Body of pancreas (tissue), 4 donors: ENCODE results near the gene ODAD3. TPM values are rescaled to one million over a fixed set of nuclear protein-coding genes. Genes with fewer than 3 reads are reported as not detected.
"Not testable (repeated sequence)": the region's sequence is repeated elsewhere in the genome, so short reads cannot be mapped to it uniquely, and the experiment has no call there.

ENCODE experiments used
- ATAC-seq: fragments of 150-250 bp; one replicate; pipeline ENCODE4 v1.9.1; 2016
- DNase-seq, 4 donors: peaks; one replicate each; pipeline ENCODE4 v3.0.0-alpha.2; 2019
- H3K27ac ChIP-seq, 4 donors: fragments of 200-600 bp; sonication (generic); 1 replicate in 3 of 4; 2 replicates in 1 of 4; pipeline versions ENCODE4 v1.5.1 to v1.6.1; 2016 to 2019; ENCODE audit warnings: mild to moderate bottlenecking in 1 of 4, mixed read lengths in 1 of 4, moderate library complexity in 1 of 4
- H3K27me3 ChIP-seq, 2 donors: fragments of 200-600 bp; sonication (generic); one replicate each; pipeline ENCODE4 v1.6.0; 2016; ENCODE audit warnings: mild to moderate bottlenecking in 1 of 2
- H3K36me3 ChIP-seq, 2 donors: fragments of 200-600 bp; sonication (generic); replicated peaks in 1 of 2; 2 replicates each; pipeline ENCODE4 v1.5.1; 2016; ENCODE audit warnings: low read depth in 2 of 2; ENCODE audit not compliant: insufficient read depth in 1 of 2
- H3K4me1 ChIP-seq: fragments of 200-600 bp; sonication (generic); one replicate; pipeline ENCODE4 v1.6.0; 2016
- H3K4me3 ChIP-seq, 2 donors: fragments of 200-600 bp; sonication (generic); 1 replicate in 1 of 2; 2 replicates in 1 of 2; pipeline ENCODE4 v1.5.1; 2016 to 2019
- H3K9me3 ChIP-seq, 3 donors: fragments of 200-600 bp; sonication (generic); 1 replicate in 2 of 3; 2 replicates in 1 of 3; pipeline ENCODE4 v1.5.1; 2016
- POLR2A ChIP-seq, 3 donors: fragments of 450-650 bp; IDR thresholded peaks; one replicate each; pipeline ENCODE4 v1.6.1; 2016; ENCODE audit warnings: antibody characterized with exemption in 3 of 3, mild to moderate bottlenecking in 2 of 3
- WGBS, 2 donors: methylation state at CpG; one replicate each; pipeline ENCODE4 v1.1.5; 2017; 5-methylcytosine and 5-hydroxymethylcytosine counted together
- intact Hi-C: fragments of 100-400 bp; cut with DNase I; formaldehyde crosslinking; loops from one replicate; pipeline ENCODE4 v1.15.1; 2023
- total RNA-seq, 2 donors: library from RNA; depleted of rRNA; stranded (reverse); fragments of >200 nt; gene quantifications; one replicate each; pipeline ENCODE4 v1.1.0, GENCODE V29; 2016
- TF ChIP-seq, protein P1 (sequence below), 7 experiments: fragments of 450-650 bp in 4 of 7; fragments of 200-600 bp in 3 of 7; sonication (generic) in 3 of 7; IDR thresholded peaks; one replicate each; pipeline ENCODE4 v1.5.1; 2016 to 2019; ENCODE audit warnings: antibody characterized with exemption in 7 of 7

The ODAD3 gene
- total RNA-seq, 2 donors from 2014 or later = 0.26 TPM; not detected in 1

DNA sequence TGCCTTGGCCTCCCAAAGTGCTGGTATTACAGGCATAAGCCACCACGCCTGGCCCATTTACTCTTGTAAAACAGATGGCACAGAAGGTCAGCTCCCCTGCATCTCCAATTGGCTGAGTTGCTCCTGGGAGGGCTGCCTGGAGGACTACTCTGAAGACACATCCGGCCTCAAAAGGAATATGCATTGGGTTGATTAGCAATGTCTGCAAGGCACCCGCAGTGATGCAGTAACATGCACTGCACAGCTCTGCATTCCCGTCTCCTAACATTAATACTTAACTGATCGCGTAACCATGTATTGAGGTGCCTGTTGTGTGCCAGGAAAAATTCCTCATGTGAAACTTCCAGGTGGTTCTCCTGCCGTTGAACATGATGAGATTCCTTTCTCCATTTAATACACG is 40.9 kb upstream of the ODAD3 start:
- DNase-seq = peak in 3 of 4 donors; percentile 22 to 31 (median 26)
- Histone ChIP-seq H3K27me3 (peaks cover 0 to 10% of the 10 kb centered on the region in 2 donors), H3K4me3 (no peak overlapping the region), H3K27ac (no peak overlapping the region), H3K36me3 (no peaks in the 10 kb centered on the region), H3K9me3 (no peaks in the 10 kb centered on the region), H3K4me1 (peaks cover 16% of the 10 kb centered on the region)
- intact Hi-C loops = no loop called here
- ATAC-seq = peak; percentile 23
- WGBS, 2 donors = 19 to 30% methylated on average over 8 of the region's 8 CpGs
- TF ChIP-seq, protein P1, sequence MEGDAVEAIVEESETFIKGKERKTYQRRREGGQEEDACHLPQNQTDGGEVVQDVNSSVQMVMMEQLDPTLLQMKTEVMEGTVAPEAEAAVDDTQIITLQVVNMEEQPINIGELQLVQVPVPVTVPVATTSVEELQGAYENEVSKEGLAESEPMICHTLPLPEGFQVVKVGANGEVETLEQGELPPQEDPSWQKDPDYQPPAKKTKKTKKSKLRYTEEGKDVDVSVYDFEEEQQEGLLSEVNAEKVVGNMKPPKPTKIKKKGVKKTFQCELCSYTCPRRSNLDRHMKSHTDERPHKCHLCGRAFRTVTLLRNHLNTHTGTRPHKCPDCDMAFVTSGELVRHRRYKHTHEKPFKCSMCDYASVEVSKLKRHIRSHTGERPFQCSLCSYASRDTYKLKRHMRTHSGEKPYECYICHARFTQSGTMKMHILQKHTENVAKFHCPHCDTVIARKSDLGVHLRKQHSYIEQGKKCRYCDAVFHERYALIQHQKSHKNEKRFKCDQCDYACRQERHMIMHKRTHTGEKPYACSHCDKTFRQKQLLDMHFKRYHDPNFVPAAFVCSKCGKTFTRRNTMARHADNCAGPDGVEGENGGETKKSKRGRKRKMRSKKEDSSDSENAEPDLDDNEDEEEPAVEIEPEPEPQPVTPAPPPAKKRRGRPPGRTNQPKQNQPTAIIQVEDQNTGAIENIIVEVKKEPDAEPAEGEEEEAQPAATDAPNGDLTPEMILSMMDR (IDR thresholded peaks at IDR 0.05) = no peak
- TF ChIP-seq POLR2A (IDR thresholded peaks at IDR 0.05) = no peak

DNA sequence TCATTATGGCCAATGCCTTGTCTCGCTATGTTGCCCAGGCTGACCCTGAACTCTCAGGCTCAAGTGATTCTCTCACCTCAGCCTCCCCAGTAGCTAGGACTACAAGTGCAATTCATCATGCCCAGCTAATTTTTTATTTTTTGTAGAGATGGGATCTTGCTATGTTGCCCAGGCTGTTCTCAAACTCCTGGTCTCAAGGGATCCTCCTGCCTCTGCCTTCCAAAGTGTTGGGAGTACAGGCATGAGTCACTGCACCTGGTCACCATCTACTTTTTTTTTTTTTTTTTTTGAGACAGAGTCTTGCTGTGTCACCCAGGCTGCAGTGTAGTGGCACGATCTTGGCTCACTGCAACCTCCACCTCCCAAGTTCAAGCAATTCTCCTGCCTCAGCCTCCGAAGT is 40.4 kb upstream of the ODAD3 start:
- H3K36me3 ChIP-seq, DNase-seq, ATAC-seq, intact Hi-C loops, H3K27me3 ChIP-seq, H3K9me3 ChIP-seq, H3K27ac ChIP-seq, H3K4me3 ChIP-seq: not testable (repeated sequence)
- WGBS, 2 donors = 85 to 96% methylated on average over 3 of the region's 3 CpGs
- H3K4me1 ChIP-seq = peaks cover 13% of the 10 kb centered on the region

DNA sequence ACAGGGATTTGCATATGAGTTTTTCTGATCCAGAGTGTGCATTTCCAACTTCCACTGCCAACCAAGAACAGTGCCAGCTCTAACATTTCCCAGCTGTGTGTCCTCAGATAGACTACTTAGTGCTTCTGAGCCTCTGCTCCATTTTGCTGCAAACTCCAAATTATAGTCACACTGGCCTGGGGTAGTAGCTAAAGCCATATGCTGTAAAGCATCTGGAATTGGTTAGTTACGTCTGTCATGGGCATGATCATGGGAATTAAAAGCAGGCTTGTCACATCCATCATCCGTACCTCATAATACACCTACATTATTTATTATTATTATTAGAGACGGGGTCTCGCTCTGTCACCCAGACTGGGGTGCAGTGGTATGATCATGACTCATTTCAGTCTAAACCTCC is 38.8 kb upstream of the ODAD3 start:
- no peaks in the 10 kb centered on the region for H3K9me3 ChIP-seq
- ATAC-seq (no peak), DNase-seq (no peak)
- no peak overlapping the region for H3K27ac ChIP-seq
- H3K27me3 ChIP-seq = no peaks in the 10 kb centered on the region
- no peaks in the 10 kb centered on the region for H3K36me3 ChIP-seq
- no peaks in the 10 kb centered on the region for H3K4me1 ChIP-seq
- no peak overlapping the region for H3K4me3 ChIP-seq
- TF ChIP-seq, protein P1 (IDR thresholded peaks at IDR 0.05) = no peak
- no peak for TF ChIP-seq POLR2A (IDR thresholded peaks at IDR 0.05)
- intact Hi-C loops = no loop called here
- WGBS, 2 donors = 88 to 91% methylated on average over 4 of the region's 4 CpGs

DNA sequence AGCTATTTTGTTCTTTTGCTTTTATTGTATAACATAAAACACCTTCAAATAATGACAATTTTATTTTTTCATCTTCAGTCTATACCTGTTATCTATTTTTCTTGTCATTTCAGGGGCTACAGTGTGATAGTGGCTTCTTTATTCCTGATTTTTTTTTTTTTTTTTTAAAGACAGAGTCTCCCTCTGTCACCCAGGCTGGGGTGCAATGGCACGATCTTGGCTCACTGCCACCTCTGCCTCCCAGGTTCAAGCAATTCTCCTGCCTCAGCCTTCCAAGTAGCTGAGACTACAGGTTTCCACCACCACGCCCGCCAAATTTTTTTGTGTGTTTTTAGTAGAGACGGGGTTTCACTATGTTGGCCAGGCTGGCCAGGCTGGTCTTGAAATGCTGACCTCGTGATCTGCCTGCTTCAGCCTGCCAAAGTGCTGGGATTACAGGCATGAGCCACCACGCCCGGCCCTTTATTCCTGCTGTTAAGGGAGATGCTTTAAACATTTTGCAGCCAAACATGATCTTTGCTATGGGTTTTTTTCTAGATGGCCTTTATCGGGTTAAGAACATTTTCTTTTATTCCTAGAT is 33.4 kb upstream of the ODAD3 start:
- H3K27me3 ChIP-seq, H3K27ac ChIP-seq, H3K4me3 ChIP-seq, ATAC-seq, intact Hi-C loops, DNase-seq, H3K9me3 ChIP-seq, H3K4me1 ChIP-seq, H3K36me3 ChIP-seq: not testable (repeated sequence)
- WGBS, 2 donors = 59 to 64% methylated on average over 8 of the region's 8 CpGs

DNA sequence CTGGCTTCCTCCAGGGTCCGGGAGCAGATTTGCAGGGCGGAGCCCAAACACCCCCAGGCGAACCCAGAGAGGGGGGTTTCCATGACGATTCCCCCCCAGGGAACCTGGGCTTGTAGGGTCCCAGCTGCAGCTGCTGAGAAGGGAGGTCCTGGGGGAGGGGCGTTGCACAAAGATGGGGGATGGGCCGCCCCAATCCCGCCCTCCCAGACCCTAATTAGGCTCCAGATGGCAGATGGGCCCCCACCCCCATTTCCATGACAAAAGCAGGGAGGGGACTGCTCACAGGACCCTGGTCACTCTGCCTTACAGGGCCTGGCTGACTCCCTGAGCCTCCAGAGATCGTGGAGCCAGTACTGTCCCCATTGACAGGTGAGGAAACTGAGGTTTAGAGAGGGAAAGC is 30.7 kb upstream of the ODAD3 start:
- Histone ChIP-seq H3K27ac (no peak overlapping the region), H3K27me3 (no peaks in the 10 kb centered on the region), H3K4me3 (no peak overlapping the region), H3K9me3 (no peaks in the 10 kb centered on the region), H3K4me1 (no peaks in the 10 kb centered on the region), H3K36me3 (no peaks in the 10 kb centered on the region)
- DNase-seq (no peak), ATAC-seq (no peak)
- WGBS, 2 donors = 25% methylated on average over 7 of the region's 8 CpGs; no CpG with 5 or more reads in 1 of the 2 donors
- intact Hi-C loops = no loop called here
- TF ChIP-seq, protein P1 (IDR thresholded peaks at IDR 0.05) = no peak
- no peak for TF ChIP-seq POLR2A (IDR thresholded peaks at IDR 0.05)
